ENCODE data around the gene AHI1.
A peak's percentile ranks its signal among the peaks of the same experiment; 100 is the strongest.

Gene AHI1

DNA sequence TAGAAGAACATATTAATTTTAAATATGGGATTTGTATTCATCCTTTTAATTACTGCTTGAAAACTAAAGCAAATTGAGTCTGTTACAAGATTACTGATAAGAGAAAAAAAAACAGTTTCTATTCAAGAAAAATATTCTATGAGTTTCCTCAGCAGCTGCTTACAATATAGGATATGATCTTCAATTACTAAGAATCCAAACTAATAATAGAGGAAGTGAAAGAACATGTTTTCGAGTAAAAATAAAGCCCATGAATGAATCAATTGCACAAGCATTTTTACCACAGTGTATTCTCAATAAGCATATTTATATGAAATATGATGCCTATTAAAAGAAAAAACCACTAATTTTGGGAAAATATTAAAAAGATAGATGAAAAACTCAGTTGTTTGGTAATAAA lies 63.4 kb downstream of the AHI1 start:
- no peak for DNase-seq (ENCODE audit: extremely low read depth, low read depth)
- TF ChIP-seq, protein P1, sequence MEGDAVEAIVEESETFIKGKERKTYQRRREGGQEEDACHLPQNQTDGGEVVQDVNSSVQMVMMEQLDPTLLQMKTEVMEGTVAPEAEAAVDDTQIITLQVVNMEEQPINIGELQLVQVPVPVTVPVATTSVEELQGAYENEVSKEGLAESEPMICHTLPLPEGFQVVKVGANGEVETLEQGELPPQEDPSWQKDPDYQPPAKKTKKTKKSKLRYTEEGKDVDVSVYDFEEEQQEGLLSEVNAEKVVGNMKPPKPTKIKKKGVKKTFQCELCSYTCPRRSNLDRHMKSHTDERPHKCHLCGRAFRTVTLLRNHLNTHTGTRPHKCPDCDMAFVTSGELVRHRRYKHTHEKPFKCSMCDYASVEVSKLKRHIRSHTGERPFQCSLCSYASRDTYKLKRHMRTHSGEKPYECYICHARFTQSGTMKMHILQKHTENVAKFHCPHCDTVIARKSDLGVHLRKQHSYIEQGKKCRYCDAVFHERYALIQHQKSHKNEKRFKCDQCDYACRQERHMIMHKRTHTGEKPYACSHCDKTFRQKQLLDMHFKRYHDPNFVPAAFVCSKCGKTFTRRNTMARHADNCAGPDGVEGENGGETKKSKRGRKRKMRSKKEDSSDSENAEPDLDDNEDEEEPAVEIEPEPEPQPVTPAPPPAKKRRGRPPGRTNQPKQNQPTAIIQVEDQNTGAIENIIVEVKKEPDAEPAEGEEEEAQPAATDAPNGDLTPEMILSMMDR (IDR thresholded peaks at IDR 0.05; ENCODE audit: low read depth, low read length) = no peak

DNA sequence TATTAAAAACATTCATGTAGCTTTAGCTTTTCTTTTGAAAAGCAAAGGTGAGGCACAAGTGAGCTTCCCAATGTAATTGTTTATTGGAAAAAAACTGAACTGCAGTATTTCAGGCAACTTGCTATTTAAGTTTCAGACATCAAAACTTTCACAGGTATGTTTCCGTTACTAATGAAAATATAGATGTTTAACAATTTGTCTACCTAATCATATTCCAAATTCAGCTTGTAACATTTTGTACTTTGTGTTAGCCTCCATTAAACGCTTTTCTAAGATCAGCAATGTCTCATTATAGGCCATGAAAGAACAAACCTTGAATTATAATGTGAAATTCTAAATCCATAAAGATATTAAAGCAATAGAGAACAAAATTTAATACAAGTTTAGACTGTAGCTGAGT lies 69.5 kb downstream of the AHI1 start:
- no peak for DNase-seq (ENCODE audit: extremely low read depth, low read depth)
- TF ChIP-seq, protein P1 (IDR thresholded peaks at IDR 0.05; ENCODE audit: low read depth, low read length) = no peak

DNA sequence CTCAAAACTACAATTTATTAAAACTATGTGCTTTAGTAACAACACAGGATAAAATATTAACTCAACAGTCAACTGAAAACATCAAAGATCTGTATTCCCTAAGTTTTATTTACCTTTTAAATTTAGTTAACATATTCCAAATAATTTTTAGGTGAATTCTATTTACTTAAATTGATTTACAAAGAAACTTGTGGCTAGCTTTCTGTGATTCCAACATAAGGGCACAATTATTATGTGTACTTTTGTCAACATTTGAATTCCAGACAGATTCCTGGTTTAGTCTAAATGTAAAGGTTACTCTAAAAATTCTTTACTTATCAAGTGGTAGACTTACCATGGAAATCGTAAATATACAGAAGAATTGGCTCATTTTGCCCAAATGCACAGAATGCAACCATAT lies 70.7 kb downstream of the AHI1 start:
- TF ChIP-seq, protein P1 (IDR thresholded peaks at IDR 0.05; ENCODE audit: low read depth, low read length) = no peak
- DNase-seq (ENCODE audit: extremely low read depth, low read depth) = no peak

DNA sequence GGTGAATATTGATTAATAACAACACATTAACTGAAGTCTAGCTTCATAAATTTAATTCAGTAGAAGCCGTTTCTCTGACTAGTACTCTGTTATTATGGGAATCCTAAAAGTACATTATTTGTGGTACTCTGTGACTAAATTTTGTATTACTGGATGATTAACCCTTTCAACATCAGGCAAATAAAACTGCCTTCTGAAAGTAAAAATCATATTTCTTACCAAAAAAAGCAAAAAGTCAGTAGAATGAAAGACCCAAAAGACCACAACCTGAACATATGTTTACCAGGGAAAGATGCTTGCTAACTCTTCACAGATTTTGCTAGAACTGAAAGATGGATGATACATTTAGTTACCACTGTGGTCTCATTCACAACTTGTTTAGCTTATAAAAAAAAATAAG lies 73.2 kb downstream of the AHI1 start:
- DNase-seq (ENCODE audit: extremely low read depth, low read depth) = no peak
- TF ChIP-seq, protein P1 (IDR thresholded peaks at IDR 0.05; ENCODE audit: low read depth, low read length) = no peak

DNA sequence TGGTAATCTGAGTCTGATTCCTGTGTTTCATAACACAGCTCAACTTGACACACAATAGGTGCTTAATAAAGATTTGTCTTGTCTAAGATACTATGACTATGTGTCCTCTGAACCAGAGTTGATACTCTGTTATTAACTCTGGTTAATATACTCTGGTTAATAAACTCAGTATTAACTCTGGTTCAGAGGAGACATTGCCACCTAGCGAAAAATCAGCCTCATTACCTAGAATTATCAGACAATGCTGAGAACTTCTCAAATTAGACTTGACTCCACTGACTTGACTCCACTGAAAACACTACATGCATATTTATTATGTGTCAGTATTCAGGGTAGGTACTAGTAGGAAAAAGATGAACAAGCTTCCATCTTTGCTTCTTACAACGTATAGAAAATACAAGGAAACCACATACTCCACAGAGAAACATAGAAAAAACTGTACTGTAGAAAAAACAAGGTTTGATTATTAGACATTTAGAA lies 73.9 kb downstream of the AHI1 start:
- DNase-seq (ENCODE audit: extremely low read depth, low read depth) = peak; percentile 3
- TF ChIP-seq, protein P1 (IDR thresholded peaks at IDR 0.05; ENCODE audit: low read depth, low read length) = peak; percentile 62

DNA sequence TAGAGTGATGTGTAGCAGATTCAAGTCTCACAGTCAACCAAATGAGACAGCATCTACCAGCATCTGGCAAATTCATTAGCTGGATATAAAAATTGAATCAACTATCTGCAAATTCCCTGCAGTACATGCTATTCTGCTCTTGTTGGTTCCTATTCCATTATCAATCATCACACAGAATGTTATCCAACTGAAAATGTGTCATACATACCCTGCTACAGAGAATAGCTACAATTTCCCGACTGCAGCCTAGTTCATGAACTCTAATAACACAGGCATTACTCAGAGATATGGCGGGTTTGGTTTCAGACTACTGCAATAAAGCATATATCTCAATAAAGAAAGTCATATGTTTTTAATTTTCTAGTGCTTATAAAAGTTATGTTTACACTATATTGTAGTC lies 78.4 kb downstream of the AHI1 start:
- TF ChIP-seq, protein P1 (IDR thresholded peaks at IDR 0.05; ENCODE audit: low read depth, low read length) = no peak
- peak; percentile 12 for DNase-seq (ENCODE audit: extremely low read depth, low read depth)

DNA sequence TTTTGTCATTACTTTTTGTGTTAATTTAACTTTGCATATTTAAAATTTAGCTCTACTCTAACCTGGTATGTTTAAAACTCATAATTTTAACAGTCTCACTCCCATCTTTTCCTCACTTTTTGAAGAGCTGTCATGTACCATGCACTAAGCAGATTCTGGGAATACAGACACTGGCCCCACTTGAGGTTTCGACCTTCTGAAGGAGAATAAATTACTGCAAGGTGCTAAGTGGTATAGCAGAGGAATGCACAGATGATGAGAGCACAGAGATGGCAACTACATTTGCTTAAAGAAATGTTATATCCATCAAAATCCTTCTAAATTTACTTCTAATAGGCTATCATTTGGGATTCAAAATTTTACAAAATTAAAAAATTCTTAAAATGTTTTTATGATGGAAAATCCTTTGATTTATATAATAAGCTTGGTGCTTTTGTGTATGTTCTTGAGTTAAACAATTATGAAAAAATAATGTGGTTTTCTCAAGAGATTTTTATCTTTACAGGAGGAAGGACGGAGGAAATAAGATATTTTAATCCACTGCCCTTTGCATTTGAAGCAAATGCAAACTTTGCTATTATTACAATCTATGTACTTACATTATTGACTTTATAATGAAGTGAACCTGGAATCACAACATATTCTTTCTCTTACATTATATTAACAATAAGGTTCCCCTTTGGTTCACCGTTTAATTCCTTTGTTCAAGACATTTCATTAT lies 79.3 kb downstream of the AHI1 start:
- DNase-seq (ENCODE audit: extremely low read depth, low read depth) = no peak
- TF ChIP-seq, protein P1 (IDR thresholded peaks at IDR 0.05; ENCODE audit: low read depth, low read length) = no peak
